PC-3 (cell line): ENCODE measurements around the gene KLHL13. TPM values are rescaled to one million over a fixed set of nuclear protein-coding genes. Genes with fewer than 3 reads are reported as not detected.

Experiments used
- ATAC-seq: fragments of 200-7000 bp; cut with Tn5 transposase; 2 replicates; pipeline ENCODE4 v1.9.1; 2020; ENCODE audit warnings: mild to moderate bottlenecking, moderate library complexity
- BruUV-seq: library from RNA; stranded (reverse); fragments of 400-500 nt; replicated peaks from 2 replicates; lab custom pipeline; 2021; lab: Mats Ljungman, UMichigan
- CTCF ChIA-PET: fragments of 300-600 bp; sonication (Branson Sonifier 250); formaldehyde crosslinking; loops from one replicate; lab custom pipeline; 2022; ENCODE audit warnings: antibody characterized with exemption; lab: Charles Lee
- POLR2A ChIA-PET: fragments of 300-600 bp; sonication (Branson Sonifier 250); formaldehyde crosslinking; loops from one replicate; lab custom pipeline; 2022; ENCODE audit warnings: antibody characterized with exemption; ENCODE audit not compliant: unreplicated experiment; lab: Charles Lee
- DNase-seq: peaks from one replicate; pipeline ENCODE4 v3.0.0-alpha.2; 2015
- H2AFZ ChIP-seq: fragments of 300-600 bp; sonication (generic); 2 replicates; pipeline ENCODE4 v1.6.0; 2016; ENCODE audit warnings: antibody characterized with exemption, low read length
- H3F3A ChIP-seq: fragments of 300-600 bp; sonication (generic); one replicate; pipeline ENCODE4 v1.6.0; 2017; ENCODE audit warnings: antibody characterized with exemption, low read length, control low read depth, mild to moderate bottlenecking; ENCODE audit not compliant: unreplicated experiment
- H3K27ac ChIP-seq: fragments of 300-600 bp; sonication (generic); 2 replicates; pipeline ENCODE4 v1.5.1; 2016; ENCODE audit warnings: mild to moderate bottlenecking, low read length
- H3K27me3 ChIP-seq: fragments of 300-600 bp; sonication (generic); 2 replicates; pipeline ENCODE4 v1.6.1; 2016; ENCODE audit warnings: low read length, mixed read lengths
- H3K36me3 ChIP-seq: fragments of 300-600 bp; sonication (generic); 2 replicates; pipeline ENCODE4 v1.6.1; 2016; ENCODE audit warnings: low read depth, mixed run types, low read length, mixed read lengths
- H3K4me1 ChIP-seq: fragments of 300-600 bp; sonication (generic); 2 replicates; pipeline ENCODE4 v1.5.1; 2016; ENCODE audit warnings: low read length; ENCODE audit not compliant: insufficient read depth
- H3K4me2 ChIP-seq: fragments of 300-600 bp; sonication (generic); 2 replicates; pipeline ENCODE4 v1.6.0; 2016; ENCODE audit warnings: low read length
- H3K4me3 ChIP-seq: fragments of 300-600 bp; sonication (generic); 2 replicates; pipeline ENCODE4 v1.5.1; 2016; ENCODE audit warnings: mild to moderate bottlenecking, low read length, mixed read lengths
- H3K79me2 ChIP-seq: fragments of 300-600 bp; sonication (generic); 2 replicates; pipeline ENCODE4 v1.6.1; 2017; ENCODE audit warnings: low read length, mixed read lengths
- H3K9ac ChIP-seq: fragments of 300-600 bp; sonication (generic); 2 replicates; pipeline ENCODE4 v1.6.0; 2016; ENCODE audit warnings: mild to moderate bottlenecking, low read length
- H3K9me2 ChIP-seq: fragments of 300-600 bp; sonication (generic); replicated peaks from 2 replicates; pipeline ENCODE4 v1.6.1; 2016; ENCODE audit warnings: mixed run types, low read length, mixed read lengths
- H3K9me3 ChIP-seq: fragments of 300-600 bp; sonication (generic); 2 replicates; pipeline ENCODE4 v1.6.1; 2016; ENCODE audit warnings: low read length, mixed read lengths
- H4K20me1 ChIP-seq: fragments of 300-600 bp; sonication (generic); 2 replicates; pipeline ENCODE4 v1.6.1; 2016; ENCODE audit warnings: low read length, mixed read lengths
- CTCF ChIP-seq: fragments of 300-600 bp; sonication (generic); conservative IDR thresholded peaks from 2 replicates; pipeline ENCODE4 v1.5.1; 2017; ENCODE audit warnings: antibody characterized with exemption, low read depth, mild to moderate bottlenecking, low read length
- EZH2 ChIP-seq: fragments of 300-600 bp; sonication (generic); IDR thresholded peaks from one replicate; pipeline ENCODE4 v1.6.1; 2017; ENCODE audit warnings: antibody characterized with exemption, mild to moderate bottlenecking, low read length; ENCODE audit not compliant: unreplicated experiment
- EZH2phosphoT487 ChIP-seq: fragments of 300-600 bp; sonication (generic); IDR thresholded peaks from 2 replicates; pipeline ENCODE4 v1.6.1; 2018; ENCODE audit warnings: mild to moderate bottlenecking, antibody characterized with exemption, low read length, borderline replicate concordance
- intact Hi-C: fragments of 100-400 bp; cut with micrococcal nuclease; formaldehyde crosslinking; loops from 2 replicates; pipeline ENCODE4 v1.9.0; 2023
- total RNA-seq: library from RNA; depleted of rRNA; stranded (reverse); fragments of >200 nt; gene quantifications from 2 replicates; pipeline ENCODE4 v1.2.3, GENCODE V29; 2014

Gene KLHL13
- total RNA-seq, 1 experiment from 2014 or later = 4.0 TPM

GRCh38 chrX:118114971-118115370, 1.6 kb downstream of the KLHL13 start:
- no peak overlapping the region for H2AFZ ChIP-seq

GRCh38 chrX:118109065-118109464, 7.5 kb downstream of the KLHL13 start:
- no peaks in the 10 kb centered on the region for H3K79me2 ChIP-seq
- no peaks in the 10 kb centered on the region for H3K4me1 ChIP-seq
- H4K20me1 ChIP-seq = no peaks in the 10 kb centered on the region
- no peaks in the 10 kb centered on the region for H3K9me3 ChIP-seq
- no peak overlapping the region for H3K9ac ChIP-seq
- intact Hi-C loops = no loop called here
- POLR2A ChIA-PET = no interaction called here
- no peaks in the 10 kb centered on the region for H3F3A ChIP-seq
- TF ChIP-seq EZH2phosphoT487 (no peak), CTCF (no peak), EZH2 (no peak)
- BruUV-seq = no TSS peak
- no peaks in the 10 kb centered on the region for H3K27me3 ChIP-seq
- ATAC-seq (no peak), DNase-seq (no peak)
- H3K36me3 ChIP-seq = no peaks in the 10 kb centered on the region
- H3K9me2 ChIP-seq = no peaks in the 10 kb centered on the region
- no peak overlapping the region for H3K4me2 ChIP-seq
- no peak overlapping the region for H3K4me3 ChIP-seq
- CTCF ChIA-PET = no interaction called here
- no peak overlapping the region for H2AFZ ChIP-seq
- H3K27ac ChIP-seq = no peak overlapping the region

More at GRCh38 chrX:118114971-118115370, 1.6 kb downstream of the KLHL13 start:
- Histone ChIP-seq H3K79me2 (no peaks in the 10 kb centered on the region), H3F3A (no peaks in the 10 kb centered on the region), H3K4me2 (0 out of 2 replicates have a peak overlapping the region, but pooled peaks have one; percentile 84), H3K4me1 (peaks cover 16% of the 10 kb centered on the region), H3K27me3 (no peaks in the 10 kb centered on the region), H4K20me1 (no peaks in the 10 kb centered on the region), H3K27ac (no peak overlapping the region), H3K9ac (no peak overlapping the region), H3K9me2 (no peaks in the 10 kb centered on the region), H3K4me3 (peak overlapping the region; percentile 86; the same call in 1 of the 2 replicates), H3K9me3 (no peaks in the 10 kb centered on the region), H3K36me3 (no peaks in the 10 kb centered on the region)
- POLR2A ChIA-PET = no interaction called here
- DNase-seq (no peak), ATAC-seq (no peak)
- no TSS peak for BruUV-seq
- intact Hi-C loops = no loop called here
- TF ChIP-seq CTCF (no peak), EZH2 (no peak), EZH2phosphoT487 (no peak)
- CTCF ChIA-PET = no interaction called here

GRCh38 chrX:118108304-118108703, 8.3 kb downstream of the KLHL13 start:
- Histone ChIP-seq H3K79me2 (no peaks in the 10 kb centered on the region), H3K27me3 (no peaks in the 10 kb centered on the region), H3K4me3 (no peak overlapping the region), H4K20me1 (no peaks in the 10 kb centered on the region), H3K9ac (no peak overlapping the region), H2AFZ (no peak overlapping the region), H3K9me2 (no peaks in the 10 kb centered on the region), H3K36me3 (no peaks in the 10 kb centered on the region), H3K4me1 (no peaks in the 10 kb centered on the region), H3K27ac (no peak overlapping the region), H3K9me3 (no peaks in the 10 kb centered on the region), H3F3A (no peaks in the 10 kb centered on the region), H3K4me2 (no peak overlapping the region)
- no peak for DNase-seq
- POLR2A ChIA-PET = no interaction called here
- TF ChIP-seq EZH2phosphoT487 = no peak
- TF ChIP-seq EZH2 = no peak
- no peak for TF ChIP-seq CTCF
- CTCF ChIA-PET = no interaction called here
- no peak for ATAC-seq
- intact Hi-C loops = no loop called here
- no TSS peak for BruUV-seq
